ENCODE measurements around the gene PROCA1.

DNA sequence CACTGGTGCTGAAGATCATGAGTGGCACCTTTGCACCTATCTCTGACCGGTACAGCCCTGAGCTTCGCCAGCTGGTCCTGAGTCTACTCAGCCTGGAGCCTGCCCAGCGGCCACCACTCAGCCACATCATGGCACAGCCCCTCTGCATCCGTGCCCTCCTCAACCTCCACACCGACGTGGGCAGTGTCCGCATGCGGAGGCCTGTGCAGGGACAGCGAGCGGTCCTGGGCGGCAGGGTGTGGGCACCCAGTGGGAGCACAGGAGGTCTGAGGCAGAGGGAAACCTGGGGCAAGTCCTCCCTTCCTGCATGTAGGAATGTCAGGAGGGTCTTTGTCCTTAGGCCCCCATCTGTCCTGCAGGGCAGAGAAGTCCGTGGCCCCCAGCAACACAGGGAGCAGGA is 25.6 kb upstream of the PROCA1 start:
- TF ChIP-seq, protein P1, sequence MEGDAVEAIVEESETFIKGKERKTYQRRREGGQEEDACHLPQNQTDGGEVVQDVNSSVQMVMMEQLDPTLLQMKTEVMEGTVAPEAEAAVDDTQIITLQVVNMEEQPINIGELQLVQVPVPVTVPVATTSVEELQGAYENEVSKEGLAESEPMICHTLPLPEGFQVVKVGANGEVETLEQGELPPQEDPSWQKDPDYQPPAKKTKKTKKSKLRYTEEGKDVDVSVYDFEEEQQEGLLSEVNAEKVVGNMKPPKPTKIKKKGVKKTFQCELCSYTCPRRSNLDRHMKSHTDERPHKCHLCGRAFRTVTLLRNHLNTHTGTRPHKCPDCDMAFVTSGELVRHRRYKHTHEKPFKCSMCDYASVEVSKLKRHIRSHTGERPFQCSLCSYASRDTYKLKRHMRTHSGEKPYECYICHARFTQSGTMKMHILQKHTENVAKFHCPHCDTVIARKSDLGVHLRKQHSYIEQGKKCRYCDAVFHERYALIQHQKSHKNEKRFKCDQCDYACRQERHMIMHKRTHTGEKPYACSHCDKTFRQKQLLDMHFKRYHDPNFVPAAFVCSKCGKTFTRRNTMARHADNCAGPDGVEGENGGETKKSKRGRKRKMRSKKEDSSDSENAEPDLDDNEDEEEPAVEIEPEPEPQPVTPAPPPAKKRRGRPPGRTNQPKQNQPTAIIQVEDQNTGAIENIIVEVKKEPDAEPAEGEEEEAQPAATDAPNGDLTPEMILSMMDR (IDR thresholded peaks at IDR 0.05) = no peak
- TF ChIP-seq CHD2 (IDR thresholded peaks at IDR 0.05; ENCODE audit: low read length, partially characterized antibody) = no peak
- TF ChIP-seq, protein P2, sequence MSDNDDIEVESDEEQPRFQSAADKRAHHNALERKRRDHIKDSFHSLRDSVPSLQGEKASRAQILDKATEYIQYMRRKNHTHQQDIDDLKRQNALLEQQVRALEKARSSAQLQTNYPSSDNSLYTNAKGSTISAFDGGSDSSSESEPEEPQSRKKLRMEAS (IDR thresholded peaks at IDR 0.05; ENCODE audit: low read depth) = no peak
- TF ChIP-seq USF1 (IDR thresholded peaks at IDR 0.05; ENCODE audit: borderline replicate concordance, low read depth) = no peak
- no peak for TF ChIP-seq GATA2 (CRISPR knock-in tag; IDR thresholded peaks at IDR 0.05)
- TF ChIP-seq YY1 (IDR thresholded peaks at IDR 0.05; ENCODE audit: low read depth) = no peak
